Right renal pelvis (tissue), 4 donors: ENCODE measurements around the gene PTCH1. TPM values are rescaled to one million over a fixed set of nuclear protein-coding genes. Genes with fewer than 3 reads are reported as not detected.

Experiments
- DNase-seq, 4 donors: peaks; one replicate each; pipeline ENCODE4 v3.0.0-alpha.2; 2013; ENCODE audit warnings: low read depth in 4 of 4, low spot score in 3 of 4, missing footprints in 1 of 4
- polyA plus RNA-seq, 4 donors: library from polyadenylated mRNA; unstranded; fragments of 120-200 nt; gene quantifications; one replicate each; pipeline ENCODE4 v1.2.1, GENCODE V29; 2013; ENCODE audit not compliant: insufficient read length in 4 of 4

The PTCH1 gene
- polyA plus RNA-seq, 4 donors: 24.9 to 36.8 (median 33.0) TPM

- no peak for DNase-seq
Measured at GRCh38 chr9:95411054-95411892, 105.5 kb downstream of the PTCH1 start.

DNA sequence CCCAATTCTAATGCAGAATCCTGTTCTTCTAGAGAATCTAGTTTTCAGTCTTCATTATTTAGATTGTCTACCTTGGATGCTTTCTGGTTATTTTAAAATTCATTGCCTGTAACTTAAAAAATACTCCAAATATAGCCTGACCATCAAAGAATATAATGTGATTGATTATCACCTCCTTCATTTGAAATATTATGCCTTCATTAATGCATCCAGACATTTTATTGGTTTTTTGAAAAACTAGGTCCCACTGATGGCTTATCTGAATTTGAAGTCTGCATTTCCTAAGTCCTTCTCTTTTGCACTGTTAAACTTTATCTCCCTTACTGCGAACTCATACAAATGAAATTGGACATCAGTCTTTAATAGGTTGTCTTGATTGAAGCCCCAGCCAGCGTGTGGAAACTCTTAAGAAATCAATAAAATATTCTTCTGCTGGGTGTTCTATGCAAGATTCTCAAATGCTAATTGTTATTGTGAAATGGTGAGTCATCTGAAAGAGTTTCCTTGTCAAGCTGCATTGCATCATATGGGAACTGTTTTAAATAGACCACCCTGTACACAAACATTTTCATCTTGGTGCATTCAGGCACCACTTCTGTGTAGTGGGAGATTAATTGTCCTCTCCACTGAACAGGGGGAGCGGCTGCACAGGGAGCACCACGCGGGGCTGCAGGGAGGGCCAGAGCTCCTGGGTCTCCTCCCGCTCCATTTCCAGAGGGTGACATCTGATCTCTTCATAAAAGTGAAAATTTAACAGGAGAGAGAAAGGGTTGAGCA is 106.9 kb downstream of the PTCH1 start:
- DNase-seq: no peak

DNA sequence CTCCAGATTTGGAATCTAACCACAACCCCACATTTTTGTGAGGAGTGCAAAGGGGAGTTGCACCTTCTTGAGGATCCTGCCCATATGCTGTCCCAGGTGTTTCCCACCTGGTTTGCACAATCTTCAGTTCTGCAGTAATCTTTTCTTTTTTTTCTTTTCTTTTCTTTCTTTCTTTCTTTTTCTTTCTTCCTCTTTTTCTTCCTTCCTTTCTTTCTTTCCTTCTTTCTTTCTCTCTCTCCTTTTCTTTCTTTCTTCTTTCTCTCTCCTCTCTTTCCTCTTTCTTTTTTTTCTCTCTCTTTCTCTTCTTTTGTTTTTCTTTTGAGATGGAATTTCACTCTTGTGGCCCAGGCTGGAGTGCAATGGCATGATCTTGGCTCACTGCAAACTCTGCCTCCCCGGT is 109.2 kb downstream of the PTCH1 start:
- no peak for DNase-seq

- DNase-seq: no peak
Measured at GRCh38 chr9:95406121-95406520, 110.7 kb downstream of the PTCH1 start.

- no peak for DNase-seq
Measured at GRCh38 chr9:95399261-95399660, 117.5 kb downstream of the PTCH1 start.

Other genes starting within 250 kb of the PTCH1 start
- gene FANCC, start 199.3 kb downstream of the PTCH1 start, polyA plus RNA-seq: 10 to 100 TPM; 21.5 to 27.0 (median 24.3) TPM